AG08395 (cell line): Measurements from ENCODE around the gene PALLD.

Source experiments
- DNase-seq: peaks from one replicate; pipeline ENCODE4 v3.0.0; 2012; ENCODE audit warnings: mixed read lengths, low spot score

The PALLD gene

GRCh38 chr4:168647646-168648375, 151.0 kb downstream of the PALLD start:
- DNase-seq = no peak

GRCh38 chr4:168648494-168648893, 151.6 kb downstream of the PALLD start:
- no peak for DNase-seq

- peak; percentile 56 for DNase-seq
Measured at GRCh38 chr4:168648929-168649328, 152.1 kb downstream of the PALLD start.

- DNase-seq = no peak
Measured at GRCh38 chr4:168651374-168651773, 154.5 kb downstream of the PALLD start.

DNA sequence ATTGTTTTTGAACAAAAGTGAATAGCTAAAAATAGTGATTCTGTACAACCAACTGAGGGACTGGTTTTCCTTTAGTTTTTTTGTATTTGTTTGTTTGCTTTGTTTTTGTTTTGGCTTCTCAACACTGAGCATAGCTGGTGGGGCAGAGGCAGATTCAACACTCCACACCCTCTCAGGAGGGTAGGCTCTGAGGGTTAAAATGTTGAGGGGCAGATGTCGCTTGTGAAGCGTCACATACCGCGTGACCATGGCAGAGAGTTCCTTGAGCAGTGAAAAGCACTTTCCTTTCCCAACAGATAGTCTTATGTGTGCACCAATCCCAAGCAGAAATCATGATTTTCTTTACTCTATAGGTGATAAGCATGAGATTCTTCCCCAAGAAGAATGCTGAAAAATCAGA, 155.0 kb downstream of the PALLD start:
- DNase-seq = no peak

GRCh38 chr4:168652755-168653154, 155.9 kb downstream of the PALLD start:
- DNase-seq = no peak

- DNase-seq = no peak
Measured at GRCh38 chr4:168654104-168654847, 157.4 kb downstream of the PALLD start.

DNA sequence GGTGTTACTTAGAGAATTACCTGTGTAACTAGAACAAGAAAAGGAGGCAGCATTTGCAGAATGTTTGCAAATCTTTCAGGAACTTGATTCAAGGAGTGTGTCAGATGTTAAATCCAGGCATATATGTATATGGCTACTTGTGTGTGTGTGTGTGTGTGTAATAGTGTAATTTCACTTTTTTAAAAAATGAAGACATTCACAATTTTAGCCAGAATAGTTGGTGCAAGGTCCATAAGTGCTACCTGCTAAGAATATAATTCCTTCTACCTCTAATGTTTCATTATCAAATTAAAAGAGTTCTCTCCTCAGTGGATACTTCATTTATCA, 158.0 kb downstream of the PALLD start:
- no peak for DNase-seq

GRCh38 chr4:168655182-168655581, 158.3 kb downstream of the PALLD start:
- no peak for DNase-seq

DNA sequence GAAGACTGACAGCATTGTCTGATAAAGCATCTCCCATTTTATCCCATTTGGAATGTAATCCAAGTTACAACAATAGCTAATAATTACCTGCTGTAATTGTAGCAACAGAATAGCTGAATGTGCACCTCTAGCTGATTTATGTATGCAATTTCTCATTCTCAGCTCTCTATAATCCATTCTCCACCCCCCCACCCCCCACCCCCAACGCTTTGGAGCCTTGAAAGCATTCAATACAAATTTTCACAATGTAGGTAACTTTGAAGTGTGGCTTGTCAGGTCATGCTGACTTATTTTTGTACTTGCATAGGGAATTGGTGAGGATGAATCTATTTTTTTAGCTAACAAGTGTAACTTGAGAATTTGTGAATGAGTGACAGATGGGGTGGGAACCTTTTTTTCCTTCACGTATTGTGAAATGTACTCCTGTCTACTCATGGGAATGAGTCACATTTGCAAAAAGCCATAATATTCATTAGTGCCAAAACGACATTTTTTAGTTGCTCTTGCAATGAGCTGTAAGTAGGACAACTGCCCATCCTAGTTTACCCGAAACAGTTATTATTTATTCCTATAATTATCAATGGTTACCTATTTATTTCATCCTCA, 159.3 kb downstream of the PALLD start:
- DNase-seq = peak; percentile 86

DNA sequence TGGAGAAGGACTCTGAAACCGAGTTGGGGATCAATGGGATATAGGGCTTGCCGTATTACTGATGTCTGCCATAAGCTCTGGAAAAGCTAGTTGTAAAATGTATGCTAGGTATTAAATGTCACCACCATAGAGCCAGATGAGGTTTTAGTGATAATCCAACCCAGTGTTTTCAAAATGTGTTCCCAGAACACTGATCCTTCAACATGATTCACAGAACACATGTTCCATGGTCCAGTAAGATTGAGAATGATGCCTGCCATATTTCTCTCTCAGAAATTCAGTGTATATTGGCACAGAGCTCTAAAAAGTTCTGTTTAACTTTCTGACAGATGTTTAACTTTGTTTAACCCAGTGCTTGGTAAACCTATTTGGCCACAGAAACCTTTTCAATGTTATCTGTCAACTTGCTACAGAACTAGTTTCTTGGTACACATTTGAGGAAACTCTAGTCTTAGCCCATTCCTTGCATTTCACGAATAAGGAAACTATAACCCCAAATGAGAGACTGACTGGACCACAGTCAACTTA, 160.2 kb downstream of the PALLD start:
- DNase-seq = no peak

DNA sequence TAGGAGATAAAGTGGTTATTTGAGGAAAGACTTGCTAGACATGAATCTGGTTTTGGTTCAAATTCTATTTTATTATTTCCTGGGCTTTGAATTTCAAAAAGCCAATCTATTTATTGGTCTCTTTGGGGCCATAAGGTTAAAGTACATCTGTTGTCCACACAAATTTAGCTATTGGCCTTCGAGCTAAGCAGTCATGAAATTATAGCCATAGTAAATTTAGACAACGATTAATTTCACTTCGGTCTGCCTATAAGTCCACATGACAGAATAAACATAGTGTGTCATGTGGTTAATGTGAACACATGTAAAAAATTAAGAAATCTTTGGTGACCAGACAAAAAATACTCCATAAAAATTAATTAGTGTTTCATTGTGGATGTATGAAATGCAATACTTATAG, 161.9 kb downstream of the PALLD start:
- no peak for DNase-seq

- no peak for DNase-seq
Measured at GRCh38 chr4:168659741-168660465, 163.1 kb downstream of the PALLD start.

DNA sequence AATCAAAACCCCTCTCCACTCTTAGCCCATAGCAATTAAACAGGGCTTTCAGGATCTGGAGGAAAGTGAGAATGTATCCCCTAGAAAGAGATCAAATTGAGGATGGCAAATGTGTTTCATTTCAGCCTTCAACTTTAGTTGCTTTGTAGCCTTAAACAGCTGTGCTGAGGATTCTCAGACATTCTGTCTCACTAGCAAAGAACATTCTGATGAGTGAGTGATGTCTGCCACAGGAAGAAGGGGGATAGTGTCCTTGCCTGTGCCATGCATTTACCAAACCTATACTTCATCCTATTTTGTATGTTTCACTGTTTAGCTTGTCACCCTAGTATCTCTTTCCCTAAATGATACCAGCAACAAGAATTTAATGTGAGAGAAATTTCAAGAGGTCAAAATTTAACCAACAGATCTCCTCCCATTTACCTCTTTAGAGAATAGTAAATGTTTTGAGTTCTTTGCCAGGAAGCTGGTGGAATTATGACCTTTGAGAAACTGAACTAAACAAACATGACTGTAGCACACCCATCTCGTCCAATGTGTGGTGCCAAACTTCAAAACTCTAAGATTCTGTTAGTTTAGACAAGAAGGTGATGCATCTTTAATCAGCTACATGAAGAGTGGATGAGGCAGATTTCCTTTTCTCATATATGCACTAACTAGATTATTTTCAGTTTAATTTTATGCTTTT, 165.6 kb downstream of the PALLD start:
- no peak for DNase-seq

DNA sequence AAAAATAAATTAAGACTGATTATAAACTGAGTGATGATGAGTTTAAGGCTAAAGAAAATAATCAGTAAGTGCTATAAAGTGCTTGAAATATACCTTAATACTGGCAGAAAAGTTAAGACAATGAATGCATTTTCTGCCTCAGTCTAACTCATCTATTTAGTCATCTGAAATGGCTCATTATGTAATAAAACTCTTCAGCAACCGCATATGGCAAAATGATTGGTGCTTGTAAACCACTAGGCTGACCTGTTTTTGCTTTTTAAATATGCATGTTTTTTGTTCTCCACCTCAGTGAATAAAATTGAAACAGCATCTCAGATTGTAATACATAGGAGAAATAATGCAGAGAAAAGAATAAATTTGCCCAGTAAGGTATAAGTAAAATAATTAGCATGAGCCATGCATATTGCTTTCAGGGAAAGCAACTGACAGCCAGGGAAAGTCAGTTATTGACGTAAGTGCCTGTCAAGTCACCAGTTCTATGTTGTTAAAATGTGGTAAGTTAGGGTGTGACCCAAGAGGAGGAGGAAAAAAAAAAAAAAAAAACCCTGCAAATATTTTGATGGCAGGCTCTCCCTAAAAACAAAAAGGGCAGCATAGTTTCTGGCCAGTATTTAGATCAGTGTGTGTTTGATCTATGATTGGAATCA, 167.5 kb downstream of the PALLD start:
- no peak for DNase-seq

- DNase-seq = peak; percentile 23
Measured at GRCh38 chr4:168666531-168666930, 169.7 kb downstream of the PALLD start.

DNA sequence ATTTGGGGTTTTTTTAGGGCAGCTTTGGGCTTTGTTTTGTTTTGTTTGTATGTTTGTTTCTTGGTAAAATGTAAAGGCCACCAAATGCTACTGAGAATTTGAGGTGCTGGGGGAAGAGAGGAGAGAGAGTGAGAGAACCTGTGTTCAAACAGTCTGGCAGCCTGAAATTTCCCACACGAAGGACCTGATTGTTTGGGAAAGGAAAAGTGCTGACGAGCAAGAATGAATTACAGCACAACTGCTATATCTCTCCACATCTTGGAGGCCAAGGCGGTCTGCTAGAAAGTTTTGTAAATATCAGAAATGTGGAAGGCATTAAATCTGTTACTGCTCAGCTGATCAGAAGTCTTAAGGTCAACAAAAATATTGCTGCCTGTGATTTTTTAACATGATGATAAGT, 170.5 kb downstream of the PALLD start:
- DNase-seq = no peak

GRCh38 chr4:168667921-168668320, 171.1 kb downstream of the PALLD start:
- no peak for DNase-seq

DNA sequence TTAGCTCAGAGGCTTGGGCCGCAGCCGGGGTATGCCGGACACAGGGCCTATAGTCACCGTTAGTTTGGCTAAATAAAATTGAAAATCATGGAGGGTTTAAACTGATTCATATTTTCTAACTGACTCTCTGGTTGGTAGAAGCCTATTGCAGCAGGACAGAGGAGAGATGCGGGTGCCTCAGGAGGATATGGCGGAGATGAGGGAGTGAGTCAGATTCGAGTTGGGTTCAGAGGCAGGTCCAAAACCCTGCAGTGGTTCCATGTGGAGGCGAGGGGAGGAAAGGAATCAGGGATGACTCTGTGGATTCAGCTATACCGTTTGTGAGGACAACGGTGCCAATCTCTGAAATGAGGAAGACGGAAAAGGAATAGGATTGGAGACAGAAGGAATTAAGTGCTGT, 176.6 kb downstream of the PALLD start:
- DNase-seq = no peak

DNA sequence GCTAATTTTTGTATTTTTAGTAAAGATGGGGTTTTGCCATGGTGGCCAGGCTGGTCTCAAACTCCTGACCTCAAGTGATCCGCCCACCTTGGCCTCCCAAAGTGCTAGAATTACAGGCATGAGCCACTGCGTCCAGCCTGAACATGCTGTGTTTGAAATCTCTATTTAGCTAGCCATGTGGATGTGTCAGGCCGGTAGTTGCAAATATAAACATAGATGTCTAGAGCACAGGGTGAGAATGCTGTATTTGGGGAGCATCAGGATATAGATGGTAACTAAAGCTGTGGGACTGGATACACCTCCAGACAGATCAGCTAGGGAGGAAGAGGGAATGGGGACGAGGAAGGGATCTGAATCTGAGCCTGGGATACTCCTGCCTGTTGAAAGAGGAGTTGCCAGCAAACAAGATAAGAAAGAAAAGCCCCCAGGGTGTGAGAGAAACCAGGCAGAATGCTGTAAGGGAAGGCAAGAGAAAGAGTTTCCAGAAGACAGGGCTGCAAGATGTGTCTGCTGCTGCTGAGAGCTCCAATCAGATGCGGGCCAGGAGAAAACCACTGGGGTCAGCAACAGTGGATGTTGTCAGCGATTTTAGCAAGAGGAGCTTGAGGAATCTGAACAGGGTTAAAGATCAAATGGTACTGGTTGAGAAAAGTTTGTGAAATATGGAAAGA, 177.4 kb downstream of the PALLD start:
- no peak for DNase-seq

DNA sequence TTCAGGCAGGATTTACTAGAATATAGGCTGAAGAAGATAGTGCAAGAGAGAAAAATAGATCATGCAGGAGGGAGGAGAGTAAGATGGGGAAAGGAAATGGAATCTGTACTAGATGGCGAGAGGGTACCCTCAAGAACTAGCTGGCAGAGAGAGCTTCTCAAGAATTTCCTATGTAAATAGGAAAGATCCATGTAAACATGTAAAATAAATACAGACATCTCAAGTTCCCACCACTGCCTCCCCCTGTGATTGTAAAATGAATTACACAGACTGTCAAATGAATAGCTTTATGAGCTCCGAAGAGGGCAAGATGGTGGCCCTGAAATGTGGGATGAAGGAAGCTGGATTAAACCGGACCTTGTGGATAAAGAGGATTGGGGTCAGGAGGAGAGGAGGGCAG, 178.0 kb downstream of the PALLD start:
- no peak for DNase-seq
